ENCODE data around the gene DPH3. TPM values are rescaled to one million over a fixed set of nuclear protein-coding genes. Genes with fewer than 3 reads are reported as not detected.

DPH3 gene
- total and polyA plus RNA-seq, 2 of the 8 experiments (the other 6 are each of a cell fraction or from before 2014, with no cell fraction given) = 9.8 to 40.1 TPM

- H3K27ac ChIP-seq (ENCODE audit: low read depth, low read length) = no peak overlapping the region
- no peak overlapping the region for H3K18ac ChIP-seq (ENCODE audit: extremely low read depth, low read length)
- no peak overlapping the region for H4K91ac ChIP-seq (replicated peaks; ENCODE audit: insufficient read length, low read length)
- H4K8ac ChIP-seq (ENCODE audit: extremely low read depth, insufficient read depth, low read length) = no peak overlapping the region
- no peak overlapping the region for H2BK120ac ChIP-seq (replicated peaks; ENCODE audit: low read depth, low read length)
- H3K14ac ChIP-seq (ENCODE audit: insufficient read length) = no peak overlapping the region
- H2BK15ac ChIP-seq (ENCODE audit: low read length) = no peak overlapping the region
- ChIA-PET CTCF (ENCODE audit: partially characterized antibody) (interaction anchor here (1.1 to 2.7 kb wide), 2 partner anchors 8 to 12 kb away, joined by 7 to 10 read pairs; no protein-coding TSS in a partner anchor), POLR2A (ENCODE audit: partially characterized antibody) (interaction anchor here (0.6 kb wide), 1 partner anchor 297 kb away, joined by 6 read pairs; no protein-coding TSS in a partner anchor)
- no peaks in the 10 kb centered on the region; a peak in 1 of 7 replicates for H3K4me1 ChIP-seq (replicated peaks in 1 of 4; ENCODE audit: control insufficient read depth in 3 of 4, insufficient read depth in 4 of 4, low read length in 3 of 4)
- H2BK20ac ChIP-seq (ENCODE audit: low read length) = no peak overlapping the region
- no peaks in the 10 kb centered on the region for H3K9me3 ChIP-seq (ENCODE audit: insufficient read depth in 2 of 2, low read depth in 1 of 2, low read length in 1 of 2)
- no peak overlapping the region for H2BK5ac ChIP-seq (ENCODE audit: low read depth, low read length)
- H2AK5ac ChIP-seq (ENCODE audit: low read depth, low read length) = no peak overlapping the region
- H3K27me3 ChIP-seq (replicated peaks in 1 of 4; ENCODE audit: control insufficient read depth in 3 of 4, extremely low read depth in 1 of 4, insufficient read depth in 3 of 4, low read length in 3 of 4) = no peaks in the 10 kb centered on the region
- no peak overlapping the region for H3K4me3 ChIP-seq (ENCODE audit: extremely low read depth in 1 of 4, insufficient read depth in 2 of 4, low read depth in 3 of 4, low read length in 4 of 4)
- H3K4me2 ChIP-seq (ENCODE audit: insufficient read depth in 1 of 2, low read depth in 2 of 2, low read length in 2 of 2) = no peak overlapping the region
- no peak overlapping the region for H3K56ac ChIP-seq (replicated peaks; ENCODE audit: insufficient read length, low read depth, low read length)
- H3K23ac ChIP-seq (ENCODE audit: insufficient read length) = no peak overlapping the region
- FAIRE-seq (no peak), DNase-seq (ENCODE audit: low read depth in 1 of 2, low spot score in 2 of 2) (no peak)
- peaks cover 6% of the 10 kb centered on the region for H3K23me2 ChIP-seq (ENCODE audit: low read depth, low read length)
- no peak overlapping the region for H3K9ac ChIP-seq (replicated peaks in 1 of 4; ENCODE audit: extremely low read depth in 1 of 4, low read depth in 3 of 4, low read length in 3 of 4)
- 72% methylated on average over 1 of the region's 1 CpG; no CpG with 5 or more reads in 1 of the 2 experiments for WGBS, 2 experiments (ENCODE audit: extremely low coverage in 1 of 2, insufficient coverage in 1 of 2, insufficient read length in 1 of 2, insufficient replicate concordance in 2 of 2, low coverage in 1 of 2, low lambda C conversion rate in 2 of 2, missing lambda C conversion rate in 1 of 2)
- H3K79me2 ChIP-seq (ENCODE audit: control insufficient read depth in 1 of 2, insufficient read depth in 2 of 2, low read length in 2 of 2) = peaks cover 0 to 36% of the 10 kb centered on the region in 2 experiments; a peak in 3 of 4 replicates
- H3K79me1 ChIP-seq (ENCODE audit: low read depth, low read length) = peaks cover 11% of the 10 kb centered on the region
- peaks cover 0 to 4% of the 10 kb centered on the region in 2 experiments for H4K20me1 ChIP-seq (replicated peaks in 1 of 2; ENCODE audit: control insufficient read depth in 1 of 2, insufficient read depth in 2 of 2, low read length in 2 of 2)
- no peak overlapping the region for H4K5ac ChIP-seq (ENCODE audit: insufficient read length, low read depth, low read length)
- peaks cover 0 to 13% (median 3%) of the 10 kb centered on the region in 4 experiments; a peak in 5 of 8 replicates for H3K36me3 ChIP-seq (ENCODE audit: control insufficient read depth in 2 of 4, insufficient read depth in 4 of 4, low read length in 3 of 4)
- no peak overlapping the region for H2BK12ac ChIP-seq (ENCODE audit: low read depth, low read length)
- no peak overlapping the region for H2AFZ ChIP-seq (ENCODE audit: low read length)
- H3K4ac ChIP-seq (replicated peaks; ENCODE audit: insufficient read length, low read depth, low read length) = no peak overlapping the region
- TF ChIP-seq JUND (IDR thresholded peaks at IDR 0.05; ENCODE audit: low read length) (no peak), FOSL1 (IDR thresholded peaks at IDR 0.05; ENCODE audit: insufficient read depth, low read depth, low read length) (no peak), SRF (IDR thresholded peaks at IDR 0.05; ENCODE audit: low read depth, low read length) (no peak), TCF12 (IDR thresholded peaks at IDR 0.05; ENCODE audit: low read depth, low read length) (no peak), TAF1 (IDR thresholded peaks at IDR 0.05; ENCODE audit: low read depth, low read length) (no peak), NRF1 (IDR thresholded peaks at IDR 0.05; ENCODE audit: low read depth, low read length) (no peak), SIRT6 (IDR thresholded peaks at IDR 0.05; ENCODE audit: low read length) (no peak), TAF7 (optimal IDR thresholded peaks at IDR 0.05; ENCODE audit: borderline replicate concordance, low read depth, low read length) (no peak), YY1 (IDR thresholded peaks at IDR 0.05; ENCODE audit: low read depth, low read length) (no peak), SAP30 (IDR thresholded peaks at IDR 0.05; ENCODE audit: insufficient read depth, insufficient replicate concordance, low read length) (no peak), KDM4A (IDR thresholded peaks at IDR 0.05; ENCODE audit: low read depth, low read length, severe bottlenecking) (no peak), USF2 (IDR thresholded peaks at IDR 0.05; ENCODE audit: low read length) (no peak), EZH2 (IDR thresholded peaks at IDR 0.05; ENCODE audit: low read depth, low read length, severe bottlenecking) (no peak), SP1 (IDR thresholded peaks at IDR 0.05; ENCODE audit: low read depth, low read length) (no peak)
Measured at GRCh38 chr3:16260046-16260445, 4.7 kb downstream of the DPH3 start.
